ENCODE results near the gene TMEM245.
"Not testable (repeated sequence)": the region's sequence is repeated elsewhere in the genome, so short reads cannot be mapped to it uniquely, and the experiment has no call there.

The TMEM245 gene

DNA sequence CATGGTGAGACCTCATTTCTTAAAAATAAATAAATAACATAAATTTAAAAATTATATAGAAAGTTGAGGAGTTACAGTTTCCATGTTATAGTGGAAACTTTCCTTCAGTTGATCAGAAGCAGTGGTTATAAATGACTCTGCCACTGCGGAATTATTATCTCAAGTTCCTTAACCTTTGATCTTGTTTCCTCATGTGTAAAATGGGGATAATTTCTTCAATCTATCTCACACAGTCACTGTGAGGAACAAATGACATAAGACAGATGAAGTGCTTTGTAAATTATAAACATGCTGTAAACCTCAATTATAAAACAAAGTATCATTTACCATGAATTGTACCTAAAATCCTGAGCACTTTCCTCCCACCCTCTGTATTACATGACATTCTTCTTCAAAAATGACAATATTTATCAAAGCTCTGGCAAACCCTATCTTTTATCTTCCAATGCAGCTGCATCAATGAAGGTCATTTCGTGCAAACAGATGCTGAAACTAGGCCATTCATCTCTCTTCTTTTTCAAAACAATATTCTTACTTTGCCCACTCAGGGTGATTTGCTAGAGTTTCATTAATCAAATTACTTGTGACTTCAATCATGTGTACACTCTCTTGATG, 46.8 kb downstream of the TMEM245 start:
- in situ Hi-C loops (cut with MboI; ENCODE audit: low sequenced_read_pairs) = no loop called here

DNA sequence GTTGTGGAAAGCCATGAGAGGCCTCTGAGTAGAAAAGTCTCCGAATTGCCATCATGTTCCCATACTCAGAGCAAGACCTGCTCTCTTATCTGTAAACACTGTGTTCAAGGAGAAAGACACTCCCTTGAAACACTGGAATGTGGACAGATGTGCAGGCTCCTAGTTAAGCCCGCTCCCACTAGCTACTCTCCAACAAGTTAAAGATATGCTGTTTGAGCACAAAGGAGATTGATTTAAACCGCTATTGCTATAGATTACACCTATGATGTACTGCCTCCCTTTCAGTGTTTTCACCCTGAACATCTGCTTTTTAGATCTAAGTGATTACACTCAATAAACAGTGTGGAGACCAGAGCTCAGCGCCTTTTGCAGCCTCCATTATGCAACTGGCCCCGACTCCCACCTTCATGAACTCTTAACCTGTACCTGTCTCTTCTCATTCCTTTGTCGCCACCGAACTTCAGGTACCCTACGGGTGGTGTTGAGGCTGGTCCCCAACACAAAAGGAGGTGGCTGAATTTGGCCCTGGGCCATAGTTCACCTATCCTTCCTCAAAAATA, 47.5 kb downstream of the TMEM245 start:
- in situ Hi-C loops (cut with MboI; ENCODE audit: low sequenced_read_pairs) = no loop called here

GRCh38 chr9:109068764-109069163, 51.0 kb downstream of the TMEM245 start:
- in situ Hi-C loops (cut with MboI; ENCODE audit: low sequenced_read_pairs) = no loop called here

- in situ Hi-C loops (cut with MboI; ENCODE audit: low sequenced_read_pairs) = no loop called here
Measured at GRCh38 chr9:109064963-109065702, 54.6 kb downstream of the TMEM245 start.

GRCh38 chr9:109063760-109064159, 56.0 kb downstream of the TMEM245 start:
- in situ Hi-C loops (cut with MboI; ENCODE audit: low sequenced_read_pairs) = no loop called here

- in situ Hi-C loops (cut with MboI; ENCODE audit: low sequenced_read_pairs) = no loop called here
Measured at GRCh38 chr9:109062543-109062942, 57.2 kb downstream of the TMEM245 start.

- in situ Hi-C loops (cut with MboI; ENCODE audit: low sequenced_read_pairs) = no loop called here
Measured at GRCh38 chr9:109060191-109060590, 59.6 kb downstream of the TMEM245 start.

- in situ Hi-C loops (cut with MboI; ENCODE audit: low sequenced_read_pairs) = not testable (repeated sequence)
Measured at GRCh38 chr9:109053121-109053520, 66.6 kb downstream of the TMEM245 start.

DNA sequence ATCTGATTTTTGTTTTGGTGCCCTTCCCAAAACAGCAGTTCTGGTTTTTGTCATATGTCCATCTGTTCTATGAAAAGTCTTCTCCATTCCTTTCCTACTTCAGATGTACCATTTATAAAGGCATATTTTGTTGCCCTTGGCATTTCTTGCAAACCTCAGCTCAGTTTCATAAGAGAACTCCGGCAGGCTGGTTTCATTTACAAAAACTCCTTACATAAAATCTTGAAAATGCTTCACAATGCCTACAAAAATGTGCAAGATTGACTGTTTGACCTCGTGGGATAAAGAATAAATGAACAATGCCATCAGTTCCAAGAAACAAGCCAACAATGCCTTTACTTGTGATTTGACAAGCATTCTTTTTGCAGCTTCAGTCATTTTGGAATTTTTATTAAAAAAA, 67.3 kb downstream of the TMEM245 start:
- in situ Hi-C loops (cut with MboI; ENCODE audit: low sequenced_read_pairs) = no loop called here

- in situ Hi-C loops (cut with MboI; ENCODE audit: low sequenced_read_pairs) = no loop called here
Measured at GRCh38 chr9:109051733-109052132, 68.0 kb downstream of the TMEM245 start.

- in situ Hi-C loops (cut with MboI; ENCODE audit: low sequenced_read_pairs) = no loop called here
Measured at GRCh38 chr9:109050444-109050843, 69.3 kb downstream of the TMEM245 start.

DNA sequence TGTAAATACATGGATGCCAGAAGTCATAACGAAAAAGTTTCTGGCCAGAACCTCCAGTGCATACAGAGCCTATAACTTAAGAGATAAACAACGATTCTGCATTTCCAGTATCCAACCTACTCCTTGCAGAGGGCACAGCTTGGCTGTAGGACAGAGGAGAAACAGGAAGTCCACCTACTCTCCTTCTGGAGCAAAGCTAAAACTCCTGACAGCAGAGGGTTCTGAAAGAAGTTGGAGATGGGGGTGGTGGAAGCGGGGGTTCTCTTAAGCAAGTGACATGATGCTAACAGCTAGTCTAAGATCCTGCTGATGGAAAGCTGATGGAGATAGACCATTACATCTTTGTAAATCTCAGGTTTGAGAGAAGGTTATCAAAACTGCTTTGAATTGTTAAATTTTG, 70.9 kb downstream of the TMEM245 start:
- in situ Hi-C loops (cut with MboI; ENCODE audit: low sequenced_read_pairs) = no loop called here

GRCh38 chr9:109047259-109047658, 72.5 kb downstream of the TMEM245 start:
- in situ Hi-C loops (cut with MboI; ENCODE audit: low sequenced_read_pairs) = no loop called here

GRCh38 chr9:109046346-109046745, 73.4 kb downstream of the TMEM245 start:
- in situ Hi-C loops (cut with MboI; ENCODE audit: low sequenced_read_pairs) = no loop called here

- in situ Hi-C loops (cut with MboI; ENCODE audit: low sequenced_read_pairs) = no loop called here
Measured at GRCh38 chr9:109043578-109043977, 76.2 kb downstream of the TMEM245 start.

DNA sequence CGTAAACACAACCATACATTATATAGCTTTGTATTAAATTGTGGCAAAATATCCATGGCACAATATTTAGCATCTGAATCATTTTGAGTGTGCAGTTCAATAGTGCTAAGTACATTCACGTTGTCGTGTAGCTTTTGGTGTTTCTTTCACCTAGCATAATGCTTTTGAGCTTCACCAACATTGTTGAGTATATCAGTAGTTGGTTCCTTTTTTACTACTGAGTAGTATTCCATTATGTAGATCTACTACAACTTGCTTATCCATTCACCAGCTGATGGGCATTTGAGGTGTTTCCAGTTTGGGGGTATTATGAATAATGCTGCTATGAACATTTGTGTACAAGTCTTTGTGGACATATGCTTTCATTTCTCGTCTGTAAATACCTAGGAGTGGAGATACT, 79.2 kb downstream of the TMEM245 start:
- in situ Hi-C loops (cut with MboI; ENCODE audit: low sequenced_read_pairs) = no loop called here

GRCh38 chr9:109039539-109039938, 80.2 kb downstream of the TMEM245 start:
- in situ Hi-C loops (cut with MboI; ENCODE audit: low sequenced_read_pairs) = no loop called here

DNA sequence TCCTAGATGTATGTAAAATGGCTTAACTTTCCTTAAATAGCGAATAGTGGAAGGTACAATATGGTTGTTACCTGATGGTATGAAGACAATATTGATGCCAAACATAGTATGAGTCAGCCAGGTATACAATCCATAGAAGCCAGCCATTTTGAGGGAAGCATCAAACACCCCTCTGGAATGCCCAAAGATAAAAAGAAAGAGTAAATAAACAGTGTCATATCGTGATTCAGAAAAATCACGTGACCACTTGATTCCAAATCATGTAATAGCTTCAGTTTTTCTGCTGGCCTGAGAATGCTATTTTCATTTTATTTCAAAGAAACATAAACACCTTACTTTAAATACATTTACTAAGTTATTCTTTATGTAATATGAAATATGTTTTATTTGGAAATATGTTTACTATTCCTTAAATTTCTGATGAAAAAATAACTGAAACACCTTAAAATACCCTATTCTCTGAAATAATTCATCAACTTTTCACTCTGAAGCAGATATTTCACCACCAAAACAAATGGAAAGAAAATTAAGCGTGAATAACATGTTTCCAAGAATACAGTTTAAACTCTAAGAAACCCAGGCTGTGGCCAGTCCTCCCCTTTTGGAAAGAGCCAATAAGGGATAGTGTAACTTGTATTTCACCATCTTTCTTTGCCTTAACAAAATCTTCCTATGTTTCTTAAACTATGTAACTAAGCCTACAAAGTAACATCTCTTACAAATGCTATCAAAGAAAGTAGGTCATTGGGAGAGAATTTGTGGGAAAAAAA, 81.6 kb downstream of the TMEM245 start:
- in situ Hi-C loops (cut with MboI; ENCODE audit: low sequenced_read_pairs) = no loop called here

DNA sequence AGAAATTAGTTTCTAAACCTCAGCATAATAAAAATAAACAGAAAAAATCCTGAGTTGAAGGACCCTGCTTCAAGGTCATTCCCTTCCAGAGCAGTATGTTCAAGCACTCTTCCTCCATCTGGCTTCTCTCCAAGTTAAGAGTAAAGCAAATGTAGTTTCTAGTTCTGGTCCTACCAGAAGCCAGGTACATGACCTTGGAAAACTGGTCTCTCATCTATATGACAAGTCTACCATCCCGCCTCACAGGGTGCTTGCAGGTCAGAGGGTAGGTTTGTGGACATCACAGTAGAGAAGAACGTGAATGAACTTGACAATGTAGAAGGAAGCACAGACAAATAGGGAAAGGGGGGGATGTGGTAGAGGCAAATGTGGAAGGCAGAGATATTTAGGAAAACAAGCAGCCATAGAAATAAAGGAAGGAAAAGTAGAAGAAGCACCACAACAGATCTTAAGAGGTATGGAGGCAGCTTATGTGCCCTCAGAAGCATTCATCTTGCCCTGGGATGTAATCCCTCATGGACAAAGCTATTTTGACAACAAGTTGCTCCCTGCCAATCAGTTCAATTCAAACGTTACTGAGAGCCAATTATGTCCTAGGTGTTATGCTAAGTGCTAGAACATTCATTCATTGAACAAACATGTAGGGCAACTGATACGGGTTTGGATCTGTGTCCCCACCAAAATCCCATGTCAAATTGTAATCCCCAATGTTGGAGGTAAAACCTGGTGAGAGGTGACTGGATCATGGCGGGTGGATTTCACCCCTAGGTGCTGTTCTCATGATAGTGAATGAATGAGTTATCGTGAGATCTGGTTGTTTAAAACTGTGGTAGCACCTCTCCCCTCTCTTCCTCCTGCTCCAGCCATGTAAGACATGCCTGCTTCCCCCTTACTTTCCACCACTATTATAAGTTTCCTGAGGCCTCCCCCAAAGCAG, 82.7 kb downstream of the TMEM245 start:
- in situ Hi-C loops (cut with MboI; ENCODE audit: low sequenced_read_pairs) = no loop called here

- in situ Hi-C loops (cut with MboI; ENCODE audit: low sequenced_read_pairs) = no loop called here
Measured at GRCh38 chr9:109035684-109036423, 83.9 kb downstream of the TMEM245 start.
